Right lobe of liver (tissue), 4 donors: ENCODE results near the gene BDKRB2.

Experiments
- POLR2A ChIP-seq: fragments of 450-650 bp; IDR thresholded peaks from one replicate; pipeline ENCODE4 v1.6.1; 2017; ENCODE audit warnings: antibody characterized with exemption, mild to moderate bottlenecking
- TF ChIP-seq, protein P1 (sequence below), 4 donors: fragments of 200-600 bp in 3 of 4; fragments of 450-650 bp in 1 of 4; IDR thresholded peaks; one replicate each; pipeline versions ENCODE4 v1.5.1 to v1.8.0; 2016 to 2022; ENCODE audit warnings: antibody characterized with exemption in 4 of 4, mild to moderate bottlenecking in 2 of 4
- donor health status: DM: no; HTN: no; CAD: no.
- donor health status: DM: no; HTN: no; CAD: no.
- donor health status: DM: no; HTN: yes; CAD: no.

DNA sequence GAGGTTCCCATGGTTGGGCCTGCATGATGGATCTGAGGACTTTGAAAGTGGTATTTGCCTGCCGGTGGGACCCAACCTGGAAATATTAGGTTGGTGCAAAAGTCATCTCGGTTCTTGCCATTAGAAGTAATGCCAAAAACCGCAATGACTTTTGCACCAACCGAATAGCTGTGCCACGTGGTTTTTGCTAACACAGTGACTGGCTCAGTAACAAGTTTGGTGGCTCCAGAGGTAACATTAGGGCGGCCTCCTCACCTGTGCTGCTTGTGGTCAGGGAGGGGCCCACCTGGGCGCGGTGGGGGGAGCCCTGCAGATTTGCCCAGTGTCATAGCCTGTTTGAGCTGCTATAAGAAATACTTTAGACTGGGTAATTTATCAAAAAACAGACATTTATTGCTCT is 1.8 kb downstream of the BDKRB2 start:
- TF ChIP-seq, protein P1, sequence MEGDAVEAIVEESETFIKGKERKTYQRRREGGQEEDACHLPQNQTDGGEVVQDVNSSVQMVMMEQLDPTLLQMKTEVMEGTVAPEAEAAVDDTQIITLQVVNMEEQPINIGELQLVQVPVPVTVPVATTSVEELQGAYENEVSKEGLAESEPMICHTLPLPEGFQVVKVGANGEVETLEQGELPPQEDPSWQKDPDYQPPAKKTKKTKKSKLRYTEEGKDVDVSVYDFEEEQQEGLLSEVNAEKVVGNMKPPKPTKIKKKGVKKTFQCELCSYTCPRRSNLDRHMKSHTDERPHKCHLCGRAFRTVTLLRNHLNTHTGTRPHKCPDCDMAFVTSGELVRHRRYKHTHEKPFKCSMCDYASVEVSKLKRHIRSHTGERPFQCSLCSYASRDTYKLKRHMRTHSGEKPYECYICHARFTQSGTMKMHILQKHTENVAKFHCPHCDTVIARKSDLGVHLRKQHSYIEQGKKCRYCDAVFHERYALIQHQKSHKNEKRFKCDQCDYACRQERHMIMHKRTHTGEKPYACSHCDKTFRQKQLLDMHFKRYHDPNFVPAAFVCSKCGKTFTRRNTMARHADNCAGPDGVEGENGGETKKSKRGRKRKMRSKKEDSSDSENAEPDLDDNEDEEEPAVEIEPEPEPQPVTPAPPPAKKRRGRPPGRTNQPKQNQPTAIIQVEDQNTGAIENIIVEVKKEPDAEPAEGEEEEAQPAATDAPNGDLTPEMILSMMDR (IDR thresholded peaks at IDR 0.05) = no peak
- no peak for TF ChIP-seq POLR2A
